Epithelial cell of esophagus (primary cell): ENCODE data around the gene CD300H.

ENCODE experiments used
- DNase-seq: peaks from one replicate; pipeline ENCODE4 v3.0.0; 2010; ENCODE audit warnings: low read depth
- H3K4me3 ChIP-seq: 2 replicates; pipeline ENCODE4 v1.5.1; 2011; ENCODE audit warnings: mild to moderate bottlenecking, low read length, control low read depth
- CTCF ChIP-seq: IDR thresholded peaks from 2 replicates; pipeline ENCODE4 v1.5.1; 2011; ENCODE audit warnings: low read depth, mild to moderate bottlenecking, low read length, control low read depth, inconsistent platforms; ENCODE audit not compliant: insufficient read depth; ENCODE audit errors: missing control alignments

Gene CD300H

GRCh38 chr17:74543891-74544760 lies 23.2 kb downstream of the CD300H start:
- no peak for TF ChIP-seq CTCF
- DNase-seq = no peak
- no peak overlapping the region for H3K4me3 ChIP-seq

GRCh38 chr17:74543406-74543805 lies 23.9 kb downstream of the CD300H start:
- no peak overlapping the region for H3K4me3 ChIP-seq
- no peak for TF ChIP-seq CTCF
- no peak for DNase-seq

- no peak overlapping the region for H3K4me3 ChIP-seq
- no peak for DNase-seq
- TF ChIP-seq CTCF = no peak
Measured at GRCh38 chr17:74542727-74543383, 24.5 kb downstream of the CD300H start.

- no peak for TF ChIP-seq CTCF
Measured at GRCh38 chr17:74542166-74542565, 25.1 kb downstream of the CD300H start.

GRCh38 chr17:74541176-74542111 lies 25.9 kb downstream of the CD300H start:
- no peak for TF ChIP-seq CTCF
- DNase-seq = no peak

More at GRCh38 chr17:74542166-74542565, 25.1 kb downstream of the CD300H start:
- DNase-seq = no peak
- no peak overlapping the region for H3K4me3 ChIP-seq

GRCh38 chr17:74539281-74539820 lies 28.0 kb downstream of the CD300H start:
- H3K4me3 ChIP-seq = no peak overlapping the region
- TF ChIP-seq CTCF = no peak
- no peak for DNase-seq

More at GRCh38 chr17:74541176-74542111, 25.9 kb downstream of the CD300H start:
- no peak overlapping the region for H3K4me3 ChIP-seq
